Spleen (tissue), 11 donors: ENCODE measurements around the gene HNRNPM. TPM values are rescaled to one million over a fixed set of nuclear protein-coding genes. Genes with fewer than 3 reads are reported as not detected.

Experiments
- DNase-seq: peaks from one replicate; pipeline ENCODE4 v3.0.0-alpha.2; 2020
- H3K27ac ChIP-seq, 8 donors: fragments of 200-600 bp; sonication (generic) in 7 of 8; 1 replicate in 4 of 8; 2 replicates in 4 of 8; pipeline versions ENCODE4 v1.5.0 to v1.8.0; 2016 to 2021; ENCODE audit warnings: inconsistent platforms in 4 of 8, mild to moderate bottlenecking in 4 of 8, moderate library complexity in 1 of 8
- H3K27me3 ChIP-seq, 7 donors: fragments of 200-600 bp; sonication (generic) in 6 of 7; replicated peaks in 1 of 7; 1 replicate in 4 of 7; 2 replicates in 3 of 7; pipeline versions ENCODE4 v1.5.0 to v1.8.0; 2016 to 2021; ENCODE audit warnings: inconsistent platforms in 3 of 7, mild to moderate bottlenecking in 1 of 7
- H3K36me3 ChIP-seq, 6 donors: fragments of 200-600 bp; sonication (generic) in 5 of 6; 1 replicate in 4 of 6; 2 replicates in 2 of 6; pipeline versions ENCODE4 v1.5.0 to v1.8.0; 2016 to 2021; ENCODE audit warnings: inconsistent platforms in 2 of 6
- H3K4me1 ChIP-seq, 6 donors: fragments of 200-600 bp; sonication (generic) in 5 of 6; 1 replicate in 3 of 6; 2 replicates in 3 of 6; pipeline versions ENCODE4 v1.5.0 to v1.8.0; 2016 to 2021; ENCODE audit warnings: inconsistent platforms in 3 of 6
- H3K4me3 ChIP-seq, 8 donors: fragments of 200-600 bp; sonication (generic) in 7 of 8; 1 replicate in 4 of 8; 2 replicates in 4 of 8; pipeline versions ENCODE4 v1.5.0 to v1.8.0; 2016 to 2021; ENCODE audit warnings: inconsistent platforms in 4 of 8, mild to moderate bottlenecking in 4 of 8, moderate library complexity in 2 of 8
- H3K9me3 ChIP-seq, 8 donors: fragments of 200-600 bp; sonication (generic) in 7 of 8; 1 replicate in 4 of 8; 2 replicates in 4 of 8; pipeline versions ENCODE4 v1.5.0 to v1.8.0; 2016 to 2021; ENCODE audit warnings: inconsistent platforms in 4 of 8
- CTCF ChIP-seq, 11 experiments: fragments of 200-600 bp in 7 of 11; fragments of 450-650 bp in 4 of 11; sonication (generic) in 4 of 11; IDR thresholded peaks in 8 of 11; conservative IDR thresholded peaks in 3 of 11; 1 replicate in 7 of 11; 2 replicates in 4 of 11; pipeline versions ENCODE4 v1.4.0 to v1.8.0; 2016 to 2021; ENCODE audit warnings: antibody characterized with exemption in 11 of 11, inconsistent platforms in 4 of 11, mild to moderate bottlenecking in 1 of 11
- POLR2A ChIP-seq, 3 donors: fragments of 450-650 bp; IDR thresholded peaks; one replicate each; pipeline ENCODE4 v1.5.1; 2017; ENCODE audit warnings: antibody characterized with exemption in 3 of 3, mild to moderate bottlenecking in 1 of 3
- POLR2AphosphoS5 ChIP-seq, 3 donors: sonication (generic); formaldehyde crosslinking; IDR thresholded peaks; one replicate each; pipeline ENCODE4 v1.5.1; 2017; ENCODE audit warnings: antibody characterized with exemption in 3 of 3
- WGBS, 5 donors: extraction: QIAGEN DNeasy Blood & Tissue Kit in 3 of 5; methylation state at CpG; one replicate each; pipeline versions ENCODE4 v1.1.5 to v1.1.7; 2013 to 2018; 5-methylcytosine and 5-hydroxymethylcytosine counted together
- intact Hi-C: fragments of 100-400 bp; cut with DNase I; formaldehyde crosslinking; loops from one replicate; pipeline ENCODE4 v1.15.0; 2023; ENCODE audit warnings: low total_unique reads
- polyA plus RNA-seq, 3 donors: library from polyadenylated mRNA; stranded (reverse); fragments of 200-250 nt; gene quantifications; one replicate each; pipeline ENCODE4 v1.2.1, GENCODE V29; 2013
- total RNA-seq, 7 donors: library from RNA; depleted of rRNA in 3 of 7; stranded (reverse); fragments of >200 nt in 3 of 7; fragmentation: NEBNext Ultra II Directional in 4 of 7; extraction: Animal tissue kit (Norgen Biotek cat#: 25700) in 4 of 7; gene quantifications; one replicate each; pipeline versions ENCODE4 v1.1.0 to v1.2.1, GENCODE V29; 2016 to 2021
- donor health status: healthy with polysubstance abuse.
- donor health status: DM: no; HTN: no; CAD: no; lungs with moderate emphysema.
- donor health status: DM: no; HTN: no; CAD: no.
- donor health status: Bipolar disorder and iron deficiency.
- donor health status: healthy.
- donor health status: DM: no; HTN: no; CAD: no.
- donor health status: DM: yes; HTN: yes; CAD: no.

The HNRNPM gene
- total and polyA plus RNA-seq, 10 donors, result 77.1 to 229 (median 138) TPM

GRCh38 chr19:8515317-8515716 lies 70.5 kb downstream of the HNRNPM start:
- DNase-seq, result peak; percentile 85
- WGBS, 5 donors, result 48 to 71% (median 62%) methylated on average over 11 of the region's 11 CpGs
- Histone ChIP-seq H3K27ac (peak overlapping the region in 7 of 8 donors; percentile 96 to 99 (median 99)), H3K36me3 (peaks cover 0 to 26% (median 5%) of the 10 kb centered on the region in 6 donors), H3K27me3 (no peaks in the 10 kb centered on the region), H3K4me3 (peak overlapping the region in 1 of 8 donors; percentile 71), H3K4me1 (peaks cover 24 to 83% (median 67%) of the 10 kb centered on the region in 6 donors), H3K9me3 (no peaks in the 10 kb centered on the region)
- no peak for TF ChIP-seq POLR2A (IDR thresholded peaks at IDR 0.05)
- TF ChIP-seq POLR2AphosphoS5 (IDR thresholded peaks at IDR 0.05), result peak; percentile 35 to 75 (median 71)
- intact Hi-C loops, result loop anchor here (10.0 kb wide), 1 partner anchor 161 kb away; no protein-coding TSS in a partner anchor

- peak; percentile 85 for DNase-seq
- intact Hi-C loops, result loop anchor here (10.0 kb wide), 1 partner anchor 163 kb away; no protein-coding TSS in a partner anchor
- Histone ChIP-seq H3K4me3 (peak overlapping the region in 1 of 8 donors; percentile 43), H3K27ac (peak overlapping the region; percentile 57 to 99 (median 84)), H3K9me3 (no peaks in the 10 kb centered on the region), H3K4me1 (peaks cover 19 to 66% (median 55%) of the 10 kb centered on the region in 6 donors), H3K36me3 (peaks cover 0 to 31% (median 18%) of the 10 kb centered on the region in 6 donors), H3K27me3 (no peaks in the 10 kb centered on the region)
- TF ChIP-seq CTCF (IDR thresholded peaks at IDR 0.05 in 8 of 11, conservative IDR thresholded peaks at IDR 0.05 in 3 of 11) (no peak), POLR2A (IDR thresholded peaks at IDR 0.05) (no peak), POLR2AphosphoS5 (IDR thresholded peaks at IDR 0.05) (peak in 1 of 3 donors; percentile 63)
- WGBS, 5 donors, result 24 to 41% (median 32%) methylated on average over 9 to 10 of the region's 10 CpGs
These were observed 73.0 kb downstream of the HNRNPM start for GRCh38 chr19:8517551-8518442.

GRCh38 chr19:8518536-8518935 lies 73.8 kb downstream of the HNRNPM start:
- no peak for DNase-seq
- TF ChIP-seq POLR2A (IDR thresholded peaks at IDR 0.05) (no peak), CTCF (IDR thresholded peaks at IDR 0.05 in 8 of 11, conservative IDR thresholded peaks at IDR 0.05 in 3 of 11) (no peak), POLR2AphosphoS5 (IDR thresholded peaks at IDR 0.05) (no peak)
- peaks cover 13 to 58% (median 48%) of the 10 kb centered on the region in 6 donors for H3K4me1 ChIP-seq
- intact Hi-C loops, result loop anchor here (10.0 kb wide), 1 partner anchor 164 kb away; no protein-coding TSS in a partner anchor
- WGBS, 5 donors, result 82 to 89% (median 85%) methylated on average over 11 of the region's 11 CpGs
- H3K9me3 ChIP-seq, result no peaks in the 10 kb centered on the region
- peak overlapping the region in 7 of 8 donors; percentile 72 to 99 (median 84) for H3K27ac ChIP-seq
- H3K4me3 ChIP-seq, result no peak overlapping the region
- H3K36me3 ChIP-seq, result peaks cover 0 to 38% (median 24%) of the 10 kb centered on the region in 6 donors
- H3K27me3 ChIP-seq, result no peaks in the 10 kb centered on the region

GRCh38 chr19:8519388-8519787 lies 74.6 kb downstream of the HNRNPM start:
- TF ChIP-seq CTCF (IDR thresholded peaks at IDR 0.05 in 8 of 11, conservative IDR thresholded peaks at IDR 0.05 in 3 of 11), result no peak
- no peak for TF ChIP-seq POLR2AphosphoS5 (IDR thresholded peaks at IDR 0.05)
- TF ChIP-seq POLR2A (IDR thresholded peaks at IDR 0.05), result no peak
- WGBS, 5 donors, result 94 to 98% (median 95%) methylated on average over 6 of the region's 6 CpGs
- intact Hi-C loops, result loop anchor here (10.0 kb wide), 1 partner anchor 165 kb away; no protein-coding TSS in a partner anchor
- Histone ChIP-seq H3K27me3 (no peaks in the 10 kb centered on the region), H3K36me3 (peaks cover 0 to 46% (median 27%) of the 10 kb centered on the region in 6 donors), H3K27ac (peak overlapping the region in 4 of 8 donors; percentile 83 to 99 (median 96)), H3K4me1 (peaks cover 13 to 55% (median 43%) of the 10 kb centered on the region in 6 donors), H3K4me3 (no peak overlapping the region), H3K9me3 (no peaks in the 10 kb centered on the region)
- DNase-seq, result no peak
